K562 (cell line): Measurements from ENCODE around the gene OBSCN. TPM values are rescaled to one million over a fixed set of nuclear protein-coding genes. Genes with fewer than 3 reads are reported as not detected.

ENCODE experiments used
- CCAR2 ChIP-seq: fragments of 200-400 bp; formaldehyde crosslinking; IDR thresholded peaks from 2 replicates; pipeline ENCODE4 v1.6.1; 2017; ENCODE audit warnings: mild to moderate bottlenecking, low read depth, low read length
- EZH2 ChIP-seq: IDR thresholded peaks from 2 replicates; pipeline ENCODE4 v1.6.1; 2012; ENCODE audit warnings: low read depth, mild to moderate bottlenecking, inconsistent platforms, low read length, borderline replicate concordance
- HDGF ChIP-seq: fragments of 450-650 bp; IDR thresholded peaks from 2 replicates; pipeline ENCODE4 v1.6.1; 2016
- KDM4B ChIP-seq, 2 experiments: fragments of 450-650 bp in 1 of 2; sonication (generic) in 1 of 2; IDR thresholded peaks; 2 replicates each; pipeline ENCODE4 v1.6.1; 2016 to 2017; ENCODE audit warnings: borderline replicate concordance in 2 of 2, antibody characterized with exemption in 1 of 2, low read depth in 1 of 2, mild to moderate bottlenecking in 1 of 2
- LARP7 ChIP-seq: fragments of 450-650 bp; IDR thresholded peaks from 2 replicates; pipeline ENCODE4 v1.6.1; 2016
- SMARCE1 ChIP-seq: fragments of 450-650 bp; IDR thresholded peaks from 2 replicates; pipeline ENCODE4 v1.7.1; 2016; ENCODE audit warnings: mild to moderate bottlenecking
- SNIP1 ChIP-seq: fragments of 450-650 bp; IDR thresholded peaks from 2 replicates; pipeline ENCODE4 v1.7.1; 2017; ENCODE audit warnings: low read depth, mild to moderate bottlenecking
- SPI1 ChIP-seq: IDR thresholded peaks from 2 replicates; pipeline ENCODE4 v1.6.1; 2011; ENCODE audit warnings: low read depth, low read length, control low read depth, borderline replicate concordance
- ZBTB26 ChIP-seq: fragments of 450-650 bp; formaldehyde crosslinking; IDR thresholded peaks from 2 replicates; pipeline ENCODE4 v1.4.0; 2022; ENCODE audit warnings: missing genetic modification characterization
- polyA plus RNA-seq, 8 experiments: library from polyadenylated mRNA; depleted of rRNA in 4 of 8; stranded (reverse) in 5 of 8; unstranded in 3 of 8; fragments of >200 nt; fragmentation: Nextera tagmentation in 2 of 8; fragmentation: Illumina TruSeq in 1 of 8; extraction: Ambion mirVana in 2 of 8; extraction: Trizol in 1 of 8; gene quantifications; 2 replicates each; pipeline versions ENCODE4 v1.2.1 to v1.2.3, GENCODE V29; 2011 to 2014; ENCODE audit warnings: inconsistent platforms in 1 of 8, missing spikeins in 1 of 8
- total RNA-seq, 7 experiments: library from RNA; depleted of rRNA in 6 of 7; stranded (reverse); fragments of >200 nt in 6 of 7; fragmentation: Illumina TruSeq in 2 of 7; extraction: Trizol in 2 of 7; gene quantifications; 2 replicates each; pipeline versions ENCODE4 v1.2.1 to v1.2.3, GENCODE V29; 2011 to 2021; ENCODE audit warnings: low replicate concordance in 1 of 7
- TF ChIP-seq, protein P1 (sequence below), 2 experiments: fragments of 450-650 bp in 1 of 2; sonication (generic) in 1 of 2; formaldehyde crosslinking in 1 of 2; IDR thresholded peaks; 2 replicates each; pipeline versions ENCODE4 v1.7.1 to v1.9.0; 2016 to 2022; ENCODE audit warnings: inconsistent platforms in 1 of 2, mild to moderate bottlenecking in 1 of 2, missing genetic modification reagents in 1 of 2
- TF ChIP-seq, protein P2 (sequence below), 2 experiments: IDR thresholded peaks; 2 replicates each; pipeline ENCODE4 v1.6.1; 2011; ENCODE audit warnings: borderline replicate concordance in 1 of 2, control low read depth in 1 of 2, low read depth in 1 of 2, low read length in 1 of 2, mild to moderate bottlenecking in 1 of 2, mixed read lengths in 1 of 2, moderate library complexity in 1 of 2; ENCODE audit not compliant: insufficient read depth in 1 of 2, insufficient read length in 1 of 2, poor library complexity in 1 of 2, severe bottlenecking in 1 of 2; ENCODE audit errors: extremely low read depth in 1 of 2
- TF ChIP-seq, protein P3 (sequence below), 3 experiments: IDR thresholded peaks in 2 of 3; conservative IDR thresholded peaks in 1 of 3; 2 replicates each; pipeline ENCODE4 v1.5.1; 2011 to 2012; ENCODE audit warnings: low read length in 3 of 3, mild to moderate bottlenecking in 3 of 3, control low read depth in 2 of 3, improper control_type of control experiment in 1 of 3, inconsistent platforms in 1 of 3, low read depth in 1 of 3, mixed read lengths in 1 of 3, moderate library complexity in 1 of 3; ENCODE audit not compliant: insufficient read depth in 2 of 3

OBSCN gene
- total and polyA plus RNA-seq, 9 of the 15 experiments (the other 6 are each of a cell fraction or from before 2014, with no cell fraction given): 0.18 to 19.7 (median 3.6) TPM

DNA sequence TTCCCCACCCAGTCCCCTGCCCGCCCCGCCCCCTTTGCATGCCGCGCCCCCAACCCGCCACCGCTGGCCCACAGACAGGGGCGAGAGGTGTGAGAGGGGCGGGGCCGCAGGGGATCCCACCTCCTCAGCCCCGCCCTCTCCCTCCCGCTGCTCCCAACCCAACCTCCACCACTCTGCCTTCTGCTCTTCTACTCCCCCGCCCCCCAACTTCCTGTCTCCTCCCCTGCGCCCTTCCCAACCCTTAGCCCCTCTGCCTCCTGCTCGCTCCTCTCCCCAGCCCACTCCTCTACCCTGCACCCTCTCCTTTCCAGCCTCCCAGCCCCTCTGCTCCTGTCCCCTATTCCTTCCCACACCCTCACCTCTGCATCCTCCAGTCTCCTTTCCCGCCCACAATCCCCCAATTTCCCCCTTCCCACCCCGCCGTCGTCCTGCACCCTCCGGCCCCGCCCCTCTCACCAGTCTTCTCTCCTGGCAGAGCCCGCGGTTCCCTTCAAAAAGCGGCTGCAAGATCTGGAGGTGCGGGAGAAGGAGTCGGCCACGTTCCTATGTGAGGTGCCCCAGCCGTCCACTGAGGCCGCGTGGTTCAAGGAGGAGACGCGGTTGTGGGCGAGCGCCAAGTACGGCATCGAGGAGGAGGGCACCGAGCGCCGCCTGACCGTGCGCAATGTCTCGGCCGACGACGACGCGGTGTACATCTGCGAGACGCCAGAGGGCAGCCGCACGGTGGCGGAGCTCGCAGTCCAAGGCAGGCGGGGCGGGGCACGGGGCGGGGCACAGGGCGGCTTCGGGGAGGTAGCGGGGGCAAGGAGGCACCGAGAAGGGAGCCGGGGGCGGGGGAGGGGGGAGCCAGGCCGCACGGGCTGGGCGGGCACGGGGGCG, 5.4 kb downstream of the OBSCN start (continued):
- TF ChIP-seq, protein P1, sequence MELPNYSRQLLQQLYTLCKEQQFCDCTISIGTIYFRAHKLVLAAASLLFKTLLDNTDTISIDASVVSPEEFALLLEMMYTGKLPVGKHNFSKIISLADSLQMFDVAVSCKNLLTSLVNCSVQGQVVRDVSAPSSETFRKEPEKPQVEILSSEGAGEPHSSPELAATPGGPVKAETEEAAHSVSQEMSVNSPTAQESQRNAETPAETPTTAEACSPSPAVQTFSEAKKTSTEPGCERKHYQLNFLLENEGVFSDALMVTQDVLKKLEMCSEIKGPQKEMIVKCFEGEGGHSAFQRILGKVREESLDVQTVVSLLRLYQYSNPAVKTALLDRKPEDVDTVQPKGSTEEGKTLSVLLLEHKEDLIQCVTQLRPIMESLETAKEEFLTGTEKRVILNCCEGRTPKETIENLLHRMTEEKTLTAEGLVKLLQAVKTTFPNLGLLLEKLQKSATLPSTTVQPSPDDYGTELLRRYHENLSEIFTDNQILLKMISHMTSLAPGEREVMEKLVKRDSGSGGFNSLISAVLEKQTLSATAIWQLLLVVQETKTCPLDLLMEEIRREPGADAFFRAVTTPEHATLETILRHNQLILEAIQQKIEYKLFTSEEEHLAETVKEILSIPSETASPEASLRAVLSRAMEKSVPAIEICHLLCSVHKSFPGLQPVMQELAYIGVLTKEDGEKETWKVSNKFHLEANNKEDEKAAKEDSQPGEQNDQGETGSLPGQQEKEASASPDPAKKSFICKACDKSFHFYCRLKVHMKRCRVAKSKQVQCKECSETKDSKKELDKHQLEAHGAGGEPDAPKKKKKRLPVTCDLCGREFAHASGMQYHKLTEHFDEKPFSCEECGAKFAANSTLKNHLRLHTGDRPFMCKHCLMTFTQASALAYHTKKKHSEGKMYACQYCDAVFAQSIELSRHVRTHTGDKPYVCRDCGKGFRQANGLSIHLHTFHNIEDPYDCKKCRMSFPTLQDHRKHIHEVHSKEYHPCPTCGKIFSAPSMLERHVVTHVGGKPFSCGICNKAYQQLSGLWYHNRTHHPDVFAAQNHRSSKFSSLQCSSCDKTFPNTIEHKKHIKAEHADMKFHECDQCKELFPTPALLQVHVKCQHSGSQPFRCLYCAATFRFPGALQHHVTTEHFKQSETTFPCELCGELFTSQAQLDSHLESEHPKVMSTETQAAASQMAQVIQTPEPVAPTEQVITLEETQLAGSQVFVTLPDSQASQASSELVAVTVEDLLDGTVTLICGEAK (IDR thresholded peaks at IDR 0.05): peak; percentile 35
- TF ChIP-seq, protein P1 (CRISPR knock-in tag; IDR thresholded peaks at IDR 0.05): no peak
- TF ChIP-seq HDGF: no peak
- TF ChIP-seq ZBTB26 (CRISPR knock-in tag): no peak
- TF ChIP-seq, protein P2, sequence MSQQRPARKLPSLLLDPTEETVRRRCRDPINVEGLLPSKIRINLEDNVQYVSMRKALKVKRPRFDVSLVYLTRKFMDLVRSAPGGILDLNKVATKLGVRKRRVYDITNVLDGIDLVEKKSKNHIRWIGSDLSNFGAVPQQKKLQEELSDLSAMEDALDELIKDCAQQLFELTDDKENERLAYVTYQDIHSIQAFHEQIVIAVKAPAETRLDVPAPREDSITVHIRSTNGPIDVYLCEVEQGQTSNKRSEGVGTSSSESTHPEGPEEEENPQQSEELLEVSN (IDR thresholded peaks at IDR 0.05; ENCODE audit: borderline replicate concordance in 1 of 2, extremely low read depth in 1 of 2, insufficient read depth in 1 of 2, insufficient read length in 1 of 2, low read depth in 1 of 2, low read length in 1 of 2, poor library complexity in 1 of 2, severe bottlenecking in 1 of 2): peak; percentile 90 to 91
- TF ChIP-seq SMARCE1: peak; percentile 46; the same call in 1 of the 2 replicates
- no peak for TF ChIP-seq KDM4B (IDR thresholded peaks at IDR 0.05; ENCODE audit: borderline replicate concordance in 2 of 2, low read depth in 1 of 2)
- TF ChIP-seq SPI1: peak; percentile 12; the same call in 1 of the 2 replicates
- TF ChIP-seq SNIP1: no peak
- no peak for TF ChIP-seq CCAR2
- peak; percentile 63; the same call in 1 of the 2 replicates for TF ChIP-seq LARP7
- TF ChIP-seq EZH2: no peak
- TF ChIP-seq, protein P3, sequence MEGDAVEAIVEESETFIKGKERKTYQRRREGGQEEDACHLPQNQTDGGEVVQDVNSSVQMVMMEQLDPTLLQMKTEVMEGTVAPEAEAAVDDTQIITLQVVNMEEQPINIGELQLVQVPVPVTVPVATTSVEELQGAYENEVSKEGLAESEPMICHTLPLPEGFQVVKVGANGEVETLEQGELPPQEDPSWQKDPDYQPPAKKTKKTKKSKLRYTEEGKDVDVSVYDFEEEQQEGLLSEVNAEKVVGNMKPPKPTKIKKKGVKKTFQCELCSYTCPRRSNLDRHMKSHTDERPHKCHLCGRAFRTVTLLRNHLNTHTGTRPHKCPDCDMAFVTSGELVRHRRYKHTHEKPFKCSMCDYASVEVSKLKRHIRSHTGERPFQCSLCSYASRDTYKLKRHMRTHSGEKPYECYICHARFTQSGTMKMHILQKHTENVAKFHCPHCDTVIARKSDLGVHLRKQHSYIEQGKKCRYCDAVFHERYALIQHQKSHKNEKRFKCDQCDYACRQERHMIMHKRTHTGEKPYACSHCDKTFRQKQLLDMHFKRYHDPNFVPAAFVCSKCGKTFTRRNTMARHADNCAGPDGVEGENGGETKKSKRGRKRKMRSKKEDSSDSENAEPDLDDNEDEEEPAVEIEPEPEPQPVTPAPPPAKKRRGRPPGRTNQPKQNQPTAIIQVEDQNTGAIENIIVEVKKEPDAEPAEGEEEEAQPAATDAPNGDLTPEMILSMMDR (IDR thresholded peaks at IDR 0.05 in 2 of 3, conservative IDR thresholded peaks at IDR 0.05 in 1 of 3; ENCODE audit: insufficient read depth in 2 of 3, low read depth in 1 of 3, low read length in 3 of 3): peak; percentile 63 to 95 (median 85); a peak in 5 of 6 replicates
